ENCODE measurements around the gene ARPC5. TPM values are rescaled to one million over a fixed set of nuclear protein-coding genes. Genes with fewer than 3 reads are reported as not detected.
"Not testable (repeated sequence)": the region's sequence is repeated elsewhere in the genome, so short reads cannot be mapped to it uniquely, and the experiment has no call there.

The ARPC5 gene
- total RNA-seq, 1 donor from 2014 or later = 163 TPM

- Histone ChIP-seq H3K36me3 (ENCODE audit: control insufficient read depth, insufficient read depth, low read length) (no peaks in the 10 kb centered on the region), H3K27me3 (ENCODE audit: control insufficient read depth, insufficient read depth, low read length) (no peaks in the 10 kb centered on the region), H3K4me3 (ENCODE audit: low read depth, low read length) (no peak overlapping the region)
- DNase-seq (ENCODE audit: low read depth) = no peak
- TF ChIP-seq CTCF (IDR thresholded peaks at IDR 0.05; ENCODE audit: insufficient read depth, low read length, poor library complexity, severe bottlenecking) = no peak
Measured at GRCh38 chr1:183619781-183620180, 15.8 kb downstream of the ARPC5 start.

DNA sequence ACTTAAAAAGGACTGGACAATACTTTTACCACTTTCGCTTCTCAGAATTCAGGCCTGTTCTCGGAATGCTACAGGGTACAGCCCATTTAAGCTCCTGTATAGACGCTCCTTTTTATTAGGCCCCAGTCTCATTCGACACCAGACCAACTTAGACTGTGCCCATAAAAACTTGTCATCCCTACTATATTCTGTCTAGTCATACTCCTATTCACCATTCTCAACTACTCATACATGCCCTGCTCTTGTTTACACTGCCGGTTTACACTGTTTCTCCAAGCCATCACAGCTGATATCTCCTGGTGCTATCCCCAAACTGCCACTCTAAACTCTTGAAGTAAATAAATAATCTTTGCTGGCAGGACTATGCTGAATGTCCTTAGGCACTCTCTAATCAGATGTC lies 17.4 kb downstream of the ARPC5 start:
- not testable (repeated sequence) for H3K27me3 ChIP-seq (ENCODE audit: control insufficient read depth, insufficient read depth, low read length); DNase-seq (ENCODE audit: low read depth)

DNA sequence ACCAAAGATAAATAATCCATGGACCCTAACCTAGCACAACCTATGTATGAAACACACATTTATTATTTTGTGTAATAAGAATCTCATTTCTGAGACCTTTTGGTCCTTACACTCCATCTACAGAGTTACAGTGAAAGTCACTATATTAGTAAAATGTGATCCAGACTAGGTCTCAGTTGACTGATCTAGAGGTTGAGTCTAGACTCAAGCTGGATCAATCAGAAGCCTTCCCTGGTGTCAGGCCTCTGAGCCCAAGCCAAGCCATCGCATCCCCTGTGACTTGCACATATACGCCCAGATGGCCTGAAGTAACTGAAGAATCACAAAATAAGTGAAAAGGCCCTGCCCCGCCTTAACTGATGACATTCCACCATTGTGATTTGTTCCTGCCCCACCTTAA lies 22.6 kb downstream of the ARPC5 start:
- H3K36me3 ChIP-seq (ENCODE audit: control insufficient read depth, insufficient read depth, low read length); H3K4me3 ChIP-seq (ENCODE audit: low read depth, low read length); DNase-seq (ENCODE audit: low read depth); H3K27me3 ChIP-seq (ENCODE audit: control insufficient read depth, insufficient read depth, low read length): not testable (repeated sequence)

More for the DNA sequence above, 17.4 kb downstream of the ARPC5 start:
- H3K36me3 ChIP-seq (ENCODE audit: control insufficient read depth, insufficient read depth, low read length); H3K4me3 ChIP-seq (ENCODE audit: low read depth, low read length): not testable (repeated sequence)

DNA sequence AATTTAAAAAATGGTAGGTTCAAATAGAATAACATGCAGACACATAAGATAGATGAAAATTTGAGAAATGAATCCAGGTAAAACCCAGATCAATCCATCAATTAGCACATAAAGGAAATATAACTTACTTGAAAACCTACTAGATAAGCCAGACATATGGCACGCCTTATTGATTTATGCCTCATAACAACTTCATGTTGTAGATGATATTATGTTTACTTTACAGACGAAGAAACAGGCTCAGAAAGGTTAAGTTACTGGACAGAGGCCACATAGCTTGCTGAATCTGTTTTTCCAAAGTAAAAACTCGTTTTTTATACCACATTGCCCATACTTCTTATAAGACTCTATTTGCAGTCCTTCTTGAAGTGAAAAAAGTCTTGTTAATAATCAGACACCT lies 23.2 kb downstream of the ARPC5 start:
- no peaks in the 10 kb centered on the region for H3K36me3 ChIP-seq (ENCODE audit: control insufficient read depth, insufficient read depth, low read length)
- no peak for DNase-seq (ENCODE audit: low read depth)

DNA sequence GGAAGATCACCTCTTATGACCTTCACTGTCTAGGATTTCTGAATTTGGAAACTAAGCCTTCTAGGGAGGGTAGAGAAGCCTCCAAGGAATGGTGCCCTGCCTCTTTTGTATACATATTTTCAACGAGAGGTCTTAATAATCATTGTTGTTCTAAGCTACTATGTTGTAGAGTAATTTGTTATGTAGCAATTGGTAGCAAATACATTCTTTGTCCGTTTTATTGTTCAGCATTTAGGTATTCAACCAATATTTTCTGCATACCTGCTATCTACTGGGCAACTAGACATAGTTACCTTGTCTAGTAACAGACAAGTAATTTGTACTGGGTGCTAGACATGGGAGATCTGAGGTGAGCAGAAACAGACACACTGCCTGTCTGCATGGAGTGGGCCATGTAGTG lies 24.6 kb downstream of the ARPC5 start:
- DNase-seq (ENCODE audit: low read depth) = no peak
- no peak overlapping the region for H3K4me3 ChIP-seq (ENCODE audit: low read depth, low read length)
- TF ChIP-seq CTCF (IDR thresholded peaks at IDR 0.05; ENCODE audit: insufficient read depth, low read length, poor library complexity, severe bottlenecking) = no peak
- no peaks in the 10 kb centered on the region for H3K27me3 ChIP-seq (ENCODE audit: control insufficient read depth, insufficient read depth, low read length)
- no peaks in the 10 kb centered on the region for H3K36me3 ChIP-seq (ENCODE audit: control insufficient read depth, insufficient read depth, low read length)

More for the DNA sequence above, 23.2 kb downstream of the ARPC5 start:
- no peaks in the 10 kb centered on the region for H3K27me3 ChIP-seq (ENCODE audit: control insufficient read depth, insufficient read depth, low read length)
- no peak for TF ChIP-seq CTCF (IDR thresholded peaks at IDR 0.05; ENCODE audit: insufficient read depth, low read length, poor library complexity, severe bottlenecking)
- no peak overlapping the region for H3K4me3 ChIP-seq (ENCODE audit: low read depth, low read length)

- DNase-seq (ENCODE audit: low read depth) = no peak
- no peaks in the 10 kb centered on the region for H3K36me3 ChIP-seq (ENCODE audit: control insufficient read depth, insufficient read depth, low read length)
- no peak for TF ChIP-seq CTCF (IDR thresholded peaks at IDR 0.05; ENCODE audit: insufficient read depth, low read length, poor library complexity, severe bottlenecking)
- H3K27me3 ChIP-seq (ENCODE audit: control insufficient read depth, insufficient read depth, low read length) = no peaks in the 10 kb centered on the region
- no peak overlapping the region for H3K4me3 ChIP-seq (ENCODE audit: low read depth, low read length)
Measured at GRCh38 chr1:183609759-183610452, 25.7 kb downstream of the ARPC5 start.

GRCh38 chr1:183609313-183609712 lies 26.3 kb downstream of the ARPC5 start:
- Histone ChIP-seq H3K4me3 (ENCODE audit: low read depth, low read length) (no peak overlapping the region), H3K36me3 (ENCODE audit: control insufficient read depth, insufficient read depth, low read length) (no peaks in the 10 kb centered on the region), H3K27me3 (ENCODE audit: control insufficient read depth, insufficient read depth, low read length) (no peaks in the 10 kb centered on the region)
- no peak for DNase-seq (ENCODE audit: low read depth)
- TF ChIP-seq CTCF (IDR thresholded peaks at IDR 0.05; ENCODE audit: insufficient read depth, low read length, poor library complexity, severe bottlenecking) = peak; percentile 12

All from kidney epithelial cell (primary cell).